Ramos (cell line): ENCODE data around the gene HRH4.

Experiments used
- in situ Hi-C: fragments of 300-500 bp; cut with MboI; formaldehyde crosslinking; loops from one replicate; pipeline ENCODE4 v1.14.3; 2022; ENCODE audit warnings: low sequenced_read_pairs; ENCODE audit not compliant: unreplicated experiment

Gene HRH4

DNA sequence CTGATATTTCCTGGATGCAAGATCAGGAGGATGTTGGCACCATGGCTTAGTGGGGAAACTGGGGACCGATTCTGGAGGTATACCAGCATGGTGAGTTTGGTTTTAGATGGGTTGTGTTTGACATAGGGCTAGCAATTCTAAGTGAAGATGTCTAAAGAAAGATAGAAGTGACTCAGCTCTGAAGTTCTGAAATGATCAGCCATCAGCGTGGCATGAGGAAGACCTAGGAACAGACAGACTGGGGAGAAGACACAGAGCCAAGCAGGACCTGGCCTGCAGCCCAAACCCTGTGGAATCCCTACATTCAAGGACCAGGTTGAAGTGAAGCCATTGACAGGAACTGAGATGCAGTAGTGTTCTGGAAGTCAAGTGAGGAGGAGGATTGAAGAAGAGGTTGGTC, 39.8 kb downstream of the HRH4 start:
- in situ Hi-C loops: no loop called here

- in situ Hi-C loops: no loop called here
Measured at GRCh38 chr18:24500766-24501165, 40.3 kb downstream of the HRH4 start.

GRCh38 chr18:24502667-24503523, 42.5 kb downstream of the HRH4 start:
- in situ Hi-C loops: no loop called here

DNA sequence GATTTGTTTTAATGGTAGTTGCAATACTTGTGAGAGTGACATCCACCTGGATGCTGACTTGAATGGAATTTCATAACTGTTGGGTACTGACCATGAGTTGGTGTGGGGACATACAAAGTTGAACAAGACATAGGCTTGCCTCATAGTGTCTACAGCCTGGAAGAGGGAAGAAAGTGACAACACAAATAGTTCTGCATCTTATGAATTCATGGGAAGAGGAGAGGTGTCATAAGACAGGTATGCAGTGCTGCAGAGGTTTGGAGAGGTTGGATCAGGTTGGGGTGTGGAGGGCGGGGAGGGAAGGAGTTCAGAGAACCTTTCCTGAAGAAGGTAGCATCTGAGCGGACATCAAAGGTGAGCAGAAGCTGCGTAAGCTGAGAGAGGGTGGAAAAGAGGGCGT, 44.0 kb downstream of the HRH4 start:
- in situ Hi-C loops: no loop called here

GRCh38 chr18:24506175-24506574, 45.7 kb downstream of the HRH4 start:
- in situ Hi-C loops: no loop called here

DNA sequence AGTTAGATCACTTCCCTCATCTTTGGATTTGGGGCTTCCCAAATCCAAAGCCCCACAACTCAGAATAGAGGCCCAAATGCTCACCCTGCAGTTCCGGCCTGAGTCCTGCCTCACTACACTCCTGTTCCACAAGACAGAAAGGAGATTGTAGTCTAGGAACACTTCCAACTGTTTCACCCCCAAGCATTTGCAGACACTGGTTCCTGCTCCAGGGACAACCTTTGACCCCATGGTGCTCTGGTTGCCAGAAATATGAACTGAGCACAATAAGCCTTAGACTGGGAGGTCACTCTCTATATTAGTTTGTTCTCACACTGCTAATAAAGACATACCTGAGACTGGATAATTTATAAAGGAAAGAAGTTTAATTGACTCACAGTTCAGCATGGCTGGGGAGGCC, 49.0 kb downstream of the HRH4 start:
- in situ Hi-C loops: no loop called here

DNA sequence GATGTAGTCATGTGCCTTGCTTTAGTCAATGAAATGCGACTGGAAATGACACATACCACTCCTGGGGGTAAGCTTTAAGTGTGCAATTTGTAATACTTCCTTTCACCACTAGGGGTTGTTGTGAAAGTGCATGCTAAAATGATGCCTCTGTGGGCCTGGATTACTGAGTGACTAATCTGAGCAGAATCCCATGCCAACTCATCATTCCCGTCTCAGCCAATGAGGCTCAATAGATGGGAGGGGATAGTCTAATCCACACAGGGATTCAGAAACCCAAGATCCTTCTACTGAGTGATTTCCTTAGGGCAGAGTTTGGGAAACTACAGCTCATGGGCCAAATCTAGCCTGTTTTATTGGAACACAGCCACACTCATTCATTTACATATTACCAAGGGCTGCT, 54.0 kb downstream of the HRH4 start:
- in situ Hi-C loops: no loop called here

GRCh38 chr18:24515721-24516120, 55.3 kb downstream of the HRH4 start:
- in situ Hi-C loops: no loop called here

DNA sequence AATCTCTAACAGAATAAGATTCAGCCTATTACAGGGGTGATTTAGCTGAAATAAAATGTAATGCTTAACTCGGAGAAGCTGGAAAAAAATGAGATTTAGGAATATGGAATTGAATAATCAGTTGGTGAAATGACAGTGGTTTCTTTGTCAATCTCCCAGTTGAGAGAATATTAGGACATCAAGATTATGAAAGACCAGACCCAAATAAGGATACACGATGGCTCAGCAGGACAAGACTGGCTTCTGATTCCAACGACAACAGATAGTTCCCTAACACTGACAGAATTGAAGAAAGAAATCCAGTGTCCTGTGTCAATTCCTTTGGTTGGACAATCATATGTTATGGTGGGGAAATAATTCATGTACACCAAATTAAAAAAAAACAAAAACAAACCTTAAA, 55.8 kb downstream of the HRH4 start:
- in situ Hi-C loops: no loop called here

- in situ Hi-C loops: no loop called here
Measured at GRCh38 chr18:24517554-24517953, 57.1 kb downstream of the HRH4 start.

DNA sequence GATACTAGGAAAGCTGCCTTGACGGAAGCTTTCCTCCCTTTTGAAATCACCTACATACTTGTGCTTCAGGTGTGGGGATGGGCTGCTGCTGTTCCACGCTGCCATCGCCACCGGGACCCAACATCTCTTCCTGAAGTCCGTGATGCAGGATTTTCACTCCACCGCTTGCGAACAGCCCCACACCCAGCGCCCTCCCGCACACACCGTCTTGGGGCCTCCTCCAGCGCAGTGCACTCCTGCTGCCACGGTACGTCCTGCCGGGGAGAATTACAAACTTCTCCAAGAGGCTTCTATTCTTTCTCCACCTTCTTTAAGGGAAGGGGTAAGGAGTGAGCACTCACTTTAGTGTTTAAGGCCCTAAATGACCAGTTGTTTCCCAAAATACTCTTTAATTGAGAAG, 58.2 kb downstream of the HRH4 start:
- in situ Hi-C loops: no loop called here
